GM21381 (cell line): Measurements from ENCODE around the gene SDHAF2.
"Not testable (repeated sequence)": the region's sequence is repeated elsewhere in the genome, so short reads cannot be mapped to it uniquely, and the experiment has no call there.

Experiments
- ATAC-seq: cut with Tn5 transposase; IDR thresholded peaks from one replicate; pipeline ENCODE4 v1.9.1; 2021; ENCODE audit warnings: mild to moderate bottlenecking, moderate library complexity; ENCODE audit not compliant: unreplicated experiment

Gene SDHAF2

DNA sequence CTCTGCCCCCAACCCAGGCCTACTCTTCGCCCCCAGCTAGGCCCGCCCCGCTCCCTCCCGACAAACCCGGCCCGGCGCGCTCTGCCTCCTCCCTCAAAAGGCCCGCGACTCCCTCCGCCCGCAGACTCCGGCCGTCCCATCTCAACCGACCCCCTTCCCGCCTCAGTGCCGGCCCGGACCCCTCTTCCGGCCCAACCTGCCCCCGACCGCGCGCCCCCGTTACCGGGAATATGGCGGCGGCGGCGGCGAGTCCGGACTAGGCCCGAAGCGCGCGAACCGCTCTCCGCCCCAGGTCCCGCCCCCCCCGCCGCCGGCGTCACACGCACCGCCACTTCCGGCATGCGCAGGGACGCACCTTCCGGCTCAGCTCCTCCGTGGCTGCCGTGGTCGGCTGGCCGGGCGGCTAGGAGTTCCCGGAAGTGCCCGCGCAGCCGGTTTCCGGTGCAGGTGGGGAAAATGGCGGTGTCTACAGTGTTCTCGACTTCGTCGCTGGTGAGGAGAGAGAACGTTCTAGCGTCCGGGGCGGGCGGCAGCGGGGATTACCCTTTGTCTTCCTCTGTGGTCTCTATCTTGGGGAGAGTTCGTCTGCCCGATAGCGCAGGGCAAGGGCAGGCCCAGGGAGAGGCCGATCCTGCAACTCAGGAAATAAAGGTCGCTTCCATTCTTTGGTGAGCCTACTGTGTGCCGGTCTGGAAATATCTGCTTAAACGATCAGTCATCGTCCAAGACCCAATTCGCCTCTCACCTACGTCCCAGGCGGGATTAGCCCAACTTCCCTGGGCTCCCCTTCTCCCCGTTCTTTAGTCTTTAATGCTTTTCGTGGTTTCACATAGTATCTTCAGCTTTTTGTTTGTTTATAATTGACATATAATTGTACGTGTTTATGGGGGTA is at the start of gene SDHAF2, which contains the start of gene CPSF7:
SDHAF2 (plus strand) TSS at position 434 of the 892 bp plus-strand sequence; CDS start at position 457, 23 bp downstream.
CPSF7 (minus strand) TSS at position 285 of the 892 bp plus-strand sequence. CDS start 740 bp downstream, outside the sequence.
- ATAC-seq = peak; percentile 77

DNA sequence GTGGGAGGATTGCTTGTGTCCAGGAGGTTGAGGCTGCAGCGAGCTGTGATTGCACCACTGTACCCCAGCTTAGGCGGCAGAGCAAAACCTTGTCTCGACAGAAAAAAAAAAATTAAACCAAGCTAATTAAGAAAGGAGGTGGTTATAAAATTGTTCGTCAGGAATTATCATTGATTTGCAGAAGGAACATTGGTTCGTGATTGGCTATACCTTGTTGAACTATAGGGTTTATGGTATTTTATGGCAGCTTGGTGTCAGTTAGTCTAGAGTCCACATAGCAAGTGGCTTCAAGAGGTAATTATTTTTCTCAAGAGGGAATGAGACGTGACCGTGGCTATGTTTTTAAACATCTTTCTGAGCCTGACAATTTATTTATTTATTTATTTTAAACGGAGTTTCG is 49.0 kb upstream of the SDHAF2 start:
- no peak for ATAC-seq

DNA sequence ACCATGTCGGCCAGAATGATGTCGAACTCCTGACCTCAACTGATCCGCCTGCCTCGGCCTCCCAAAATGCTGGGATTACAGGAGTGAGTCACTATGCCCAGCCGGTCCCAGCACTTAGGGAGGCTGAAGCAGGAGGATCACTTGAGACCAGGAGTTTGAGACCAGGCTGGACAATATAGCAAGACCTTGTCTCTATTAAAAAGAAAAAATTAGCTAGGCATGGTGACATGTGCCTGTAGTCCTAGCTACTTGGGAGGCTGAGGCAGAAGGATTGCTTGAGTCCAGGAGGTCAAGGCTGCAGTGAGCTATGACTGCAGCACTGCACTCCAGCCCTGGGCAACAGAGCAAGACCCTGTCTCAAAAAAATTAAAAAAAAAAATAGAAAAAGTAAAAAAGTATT is 46.1 kb upstream of the SDHAF2 start:
- not testable (repeated sequence) for ATAC-seq

DNA sequence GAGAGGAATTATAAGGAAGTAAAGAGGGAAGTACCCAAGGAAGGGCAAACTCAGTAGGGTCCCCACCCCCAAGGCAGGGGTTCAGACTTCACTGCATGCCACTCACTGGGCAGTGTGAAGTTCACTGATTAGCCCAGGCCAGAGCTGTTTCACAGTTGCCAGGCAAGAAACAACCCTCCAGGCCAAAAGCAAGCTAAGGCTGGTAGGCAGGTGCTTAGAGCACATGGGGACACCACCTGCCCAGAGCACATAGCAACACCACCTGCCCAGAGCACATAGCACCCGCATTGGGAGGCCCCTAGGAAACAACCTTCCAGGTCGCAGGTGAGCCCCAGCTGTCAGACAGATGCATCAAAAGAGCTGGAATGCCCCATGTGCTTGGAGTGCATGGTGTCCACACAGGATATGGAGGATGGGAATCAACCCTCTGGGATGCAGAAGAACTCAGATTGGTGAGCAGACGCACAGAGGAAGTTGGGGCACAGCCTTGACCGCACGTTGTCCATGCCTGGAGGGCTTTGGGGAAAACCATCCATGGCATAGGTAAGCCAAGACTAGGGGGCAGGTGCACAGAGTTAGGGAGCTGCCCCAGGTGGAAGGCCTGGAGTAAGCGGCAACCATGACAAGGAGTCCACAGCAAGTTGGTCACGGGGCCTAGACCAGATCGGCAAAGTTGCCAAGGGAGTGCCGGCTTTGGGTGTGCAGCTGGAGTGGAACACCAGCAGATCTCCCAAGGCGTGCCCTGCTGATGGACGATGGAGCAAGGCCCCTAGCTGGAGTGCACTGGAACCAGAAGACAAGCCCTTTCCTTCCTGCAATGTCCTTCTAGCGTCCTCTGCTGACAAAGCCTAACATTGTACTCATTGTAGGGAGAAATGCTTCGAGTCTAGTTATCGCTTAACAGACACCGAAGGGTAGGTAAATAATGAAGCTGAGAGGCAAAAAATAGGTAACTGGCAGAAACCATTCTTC is 45.4 kb upstream of the SDHAF2 start:
- ATAC-seq = no peak

DNA sequence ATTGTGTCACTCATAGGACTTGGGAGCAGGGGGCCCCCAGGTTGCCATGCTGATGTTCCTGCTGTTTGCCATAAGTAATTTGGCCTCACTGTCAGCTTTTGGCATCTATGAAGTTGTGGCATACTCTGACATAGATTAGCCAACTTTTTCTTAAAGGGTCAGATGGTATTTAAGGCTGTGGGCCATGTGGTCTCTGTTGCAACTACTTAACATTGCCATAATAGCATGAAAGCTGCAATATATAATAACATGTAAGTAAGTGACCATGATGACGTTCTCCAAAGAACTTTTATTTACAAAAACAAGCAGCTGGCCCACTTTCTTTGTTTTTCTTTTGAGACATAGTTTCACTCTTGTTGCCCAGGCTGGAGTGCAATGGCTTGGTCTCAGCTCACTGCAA is 39.8 kb upstream of the SDHAF2 start:
- ATAC-seq = no peak

DNA sequence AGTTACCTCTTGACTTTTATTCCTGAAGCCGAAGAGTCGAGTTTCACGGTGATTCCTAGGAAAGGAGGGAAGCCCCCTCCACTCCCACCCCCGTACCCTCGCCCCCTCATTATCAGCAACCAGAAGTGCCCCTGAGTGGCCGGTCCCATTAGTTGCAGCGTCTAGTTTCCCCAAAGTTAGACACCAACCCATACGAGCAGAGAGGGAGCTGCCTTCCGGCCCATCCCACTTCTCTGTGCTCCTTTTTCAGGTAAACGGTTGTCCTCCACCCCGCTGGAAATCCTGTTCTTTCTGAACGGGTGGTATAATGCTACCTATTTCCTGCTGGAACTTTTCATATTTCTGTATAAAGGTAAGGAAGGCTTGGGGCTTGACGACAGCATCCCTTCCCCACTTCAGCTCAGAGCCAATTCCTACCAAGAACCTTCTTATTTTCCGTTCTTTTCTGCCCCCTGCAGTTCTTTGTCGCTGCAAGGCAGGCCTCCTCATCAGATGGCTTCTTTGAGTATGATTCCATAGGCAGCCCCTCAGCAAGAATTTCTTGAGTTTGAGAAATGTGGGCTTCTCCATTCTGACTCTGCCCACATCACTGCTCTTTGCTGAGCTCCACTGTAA is 36.8 kb upstream of the SDHAF2 start:
- ATAC-seq = no peak

DNA sequence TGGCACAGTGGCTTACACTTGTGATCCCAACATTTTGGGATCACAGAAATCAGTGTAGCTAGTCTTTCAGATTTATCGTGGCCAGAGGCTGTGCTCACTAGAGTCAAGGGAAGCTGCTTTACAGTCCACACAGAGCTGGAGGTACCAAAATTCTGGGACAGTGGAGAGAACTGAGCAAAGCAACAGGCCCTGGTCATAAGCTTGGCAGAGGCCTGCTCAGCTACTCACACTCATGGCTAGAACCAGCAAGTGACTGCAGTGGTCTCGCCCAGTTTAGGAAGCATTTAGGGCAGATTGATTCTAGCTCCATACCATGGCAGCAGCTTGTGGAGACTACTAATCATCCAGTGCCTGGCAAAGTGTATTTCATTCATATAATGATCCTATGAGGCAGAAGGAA is 28.8 kb upstream of the SDHAF2 start:
- ATAC-seq = no peak

DNA sequence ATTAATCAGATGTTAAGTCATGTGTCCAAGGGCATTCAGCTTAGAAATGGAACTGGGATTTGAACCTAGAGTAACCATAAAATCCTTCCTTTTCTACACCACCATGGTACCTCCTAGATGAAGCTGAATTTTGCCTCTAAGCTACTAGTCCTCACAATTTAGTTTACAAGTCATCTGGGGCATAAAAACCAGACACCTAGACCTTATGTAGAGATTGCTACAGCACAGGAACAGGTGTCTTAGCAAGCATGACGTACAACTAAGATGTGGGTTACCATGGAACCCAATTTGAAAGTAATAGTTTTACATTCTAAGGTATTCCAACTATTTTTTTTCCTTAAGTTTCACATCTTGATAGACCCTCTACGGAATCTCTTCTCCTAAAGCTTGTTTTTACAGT is 28.4 kb upstream of the SDHAF2 start:
- ATAC-seq = no peak

DNA sequence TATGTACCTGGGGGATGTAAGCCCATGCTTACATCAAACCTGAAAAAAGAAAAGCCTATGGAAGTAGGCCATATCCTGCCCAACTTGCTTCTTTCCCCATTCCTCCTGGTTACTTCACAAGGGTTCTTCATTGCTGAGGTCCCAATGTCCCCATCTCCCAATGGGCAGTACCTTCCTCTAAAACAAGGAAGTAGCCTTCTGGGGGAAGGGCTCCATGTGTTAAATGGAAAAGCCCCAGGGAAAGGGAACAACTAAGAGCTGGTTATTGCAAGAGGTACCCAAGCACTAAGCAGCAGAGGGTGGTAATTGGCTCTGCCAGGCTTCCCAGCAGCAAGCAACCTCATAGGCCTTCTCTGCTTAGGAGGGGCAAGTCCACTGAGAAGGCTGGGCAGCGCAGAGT is 26.3 kb upstream of the SDHAF2 start:
- no peak for ATAC-seq

DNA sequence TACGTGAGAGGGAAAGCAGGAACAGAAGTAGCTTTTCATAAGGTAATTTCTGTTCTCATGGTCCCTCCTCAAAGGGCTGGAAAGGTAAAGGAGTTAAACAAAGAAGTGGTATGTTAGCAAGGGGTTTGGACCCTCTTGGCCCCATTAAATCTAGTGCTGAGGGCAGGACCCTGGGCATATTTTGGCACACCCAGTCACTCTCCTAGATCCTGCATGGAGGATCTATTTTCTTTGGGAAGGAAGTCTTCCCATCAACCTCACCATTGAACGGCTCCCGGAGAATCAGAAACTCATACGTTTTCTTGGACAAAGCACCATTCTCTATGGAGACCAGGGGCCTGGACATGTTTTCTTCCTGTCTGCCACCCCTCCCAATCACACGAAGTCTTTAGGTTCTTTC is 25.8 kb upstream of the SDHAF2 start:
- ATAC-seq = no peak

DNA sequence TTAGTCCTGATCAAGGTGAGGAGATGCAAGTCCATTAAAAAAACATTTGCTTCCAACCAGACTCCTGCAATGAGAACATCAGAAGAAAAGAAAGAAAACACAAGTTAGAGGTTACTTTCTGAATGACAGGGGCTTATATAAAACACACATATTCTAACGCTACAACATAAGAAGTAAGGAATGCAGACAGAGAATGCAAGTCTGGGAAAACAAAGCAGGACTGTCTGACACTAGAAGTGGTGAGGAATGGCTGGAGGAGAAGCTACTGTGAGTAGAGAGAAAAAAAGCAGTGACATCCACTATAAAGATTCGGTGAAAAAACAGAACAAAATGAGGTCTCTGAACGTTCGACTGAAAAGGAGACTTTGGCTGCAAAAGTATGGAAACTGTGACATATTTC is 25.3 kb upstream of the SDHAF2 start:
- ATAC-seq = no peak

DNA sequence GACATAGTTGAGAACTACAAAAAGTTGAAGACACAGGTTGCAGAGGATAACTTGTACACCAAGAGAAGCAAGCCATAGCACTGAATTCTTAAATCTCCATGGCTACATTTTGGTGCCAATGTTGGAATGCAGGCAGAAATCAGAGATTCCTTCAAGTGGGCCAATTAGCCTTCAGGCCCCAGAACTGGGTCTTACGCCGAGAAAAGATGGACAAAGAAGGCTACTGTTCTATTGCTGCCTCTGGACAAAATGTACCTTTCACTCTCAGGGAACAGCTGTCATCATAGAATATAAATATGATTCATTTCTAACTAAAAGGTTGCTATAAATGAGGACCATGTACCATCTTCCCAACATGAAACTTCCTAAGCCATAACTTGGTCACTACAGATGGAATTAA is 23.9 kb upstream of the SDHAF2 start:
- no peak for ATAC-seq

DNA sequence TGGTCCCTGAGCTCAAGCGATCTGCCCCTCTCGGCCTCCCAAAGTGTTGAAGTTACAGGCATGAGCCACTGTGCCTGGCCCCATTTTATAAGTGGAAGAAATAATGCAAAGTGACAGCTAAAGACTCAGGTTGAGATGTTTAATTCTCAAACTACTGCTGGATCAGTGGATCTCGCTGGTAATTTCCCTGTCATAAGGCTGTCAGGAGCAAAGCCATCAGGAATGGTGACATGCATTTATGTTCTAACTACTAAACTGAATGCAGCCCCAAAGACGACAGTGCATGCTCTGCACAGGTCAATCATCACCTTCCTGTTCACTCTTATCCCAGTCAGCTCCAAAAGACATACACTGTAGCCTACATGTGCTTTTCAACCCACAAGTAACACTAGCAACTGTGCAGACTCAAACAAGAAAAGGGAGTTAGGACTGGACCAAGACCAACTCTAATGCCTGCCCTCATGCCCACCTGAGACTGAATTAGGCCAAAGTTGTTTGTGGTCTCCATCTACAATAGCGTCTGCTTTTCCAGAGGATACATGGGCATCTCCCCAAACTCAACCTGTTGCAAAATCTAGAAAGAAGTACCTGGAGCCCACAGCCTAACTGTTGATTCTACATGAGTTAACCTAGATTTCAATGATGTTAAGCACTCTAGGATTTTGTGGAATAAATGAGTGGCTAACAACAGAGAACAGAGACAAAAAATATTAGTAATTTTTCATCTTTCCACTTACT is 22.8 kb upstream of the SDHAF2 start:
- no peak for ATAC-seq

DNA sequence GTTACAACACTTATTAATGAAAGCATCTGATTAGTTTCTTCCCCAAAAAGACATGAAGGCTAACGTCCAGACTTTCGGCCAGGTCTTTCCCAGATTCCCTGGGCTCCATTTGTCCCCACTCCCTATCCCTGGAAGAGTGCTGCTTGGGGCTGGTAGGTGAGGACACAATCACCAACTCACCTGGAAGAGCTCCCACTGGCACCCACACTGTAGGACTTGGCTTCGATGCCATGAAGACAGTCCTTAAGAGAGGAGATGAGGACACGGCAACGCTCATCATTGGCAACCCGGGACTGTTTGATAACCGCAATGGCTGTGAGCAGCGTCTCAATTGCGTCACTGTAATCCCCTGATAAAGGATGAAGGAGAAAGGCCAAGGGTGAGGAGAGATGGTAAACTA is 18.3 kb upstream of the SDHAF2 start:
- ATAC-seq = no peak

DNA sequence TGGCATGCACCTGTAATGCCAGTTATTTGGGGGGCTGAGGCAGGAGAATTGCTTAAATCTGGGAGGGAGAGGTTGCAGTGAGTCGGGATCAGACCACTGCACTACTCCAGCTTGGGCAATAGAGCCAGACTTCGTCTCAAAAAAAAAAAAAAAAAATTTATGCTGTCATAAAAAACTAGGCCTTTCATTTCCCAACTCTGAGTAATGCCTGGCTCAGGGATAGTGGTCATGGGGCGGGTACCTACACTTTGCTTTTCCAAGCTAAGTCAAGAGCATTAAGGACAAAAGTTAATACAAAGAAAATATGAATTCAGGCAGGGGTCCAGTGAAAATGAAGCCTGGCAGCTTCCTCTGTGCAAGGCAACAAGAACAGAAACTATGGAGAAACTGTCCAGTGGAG is 16.4 kb upstream of the SDHAF2 start:
- ATAC-seq = no peak

DNA sequence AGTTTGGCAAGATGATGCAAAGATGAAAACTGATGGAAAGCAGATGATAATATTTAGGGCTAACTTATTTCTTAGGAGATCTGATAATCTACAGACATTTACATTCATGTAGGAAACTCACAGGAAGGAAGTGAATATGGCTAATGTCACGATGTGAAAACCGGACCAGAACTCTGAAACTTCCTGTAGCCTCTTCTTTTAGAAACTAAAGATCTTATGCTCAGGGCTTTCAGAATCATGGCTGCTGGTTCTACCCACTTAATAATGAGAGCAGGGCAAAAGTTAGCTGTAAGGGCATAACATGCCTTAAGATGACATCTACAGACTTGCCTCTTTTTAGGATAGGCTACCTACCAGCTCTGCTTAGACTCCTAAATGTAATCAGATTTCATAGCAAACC is 15.4 kb upstream of the SDHAF2 start:
- ATAC-seq = no peak

DNA sequence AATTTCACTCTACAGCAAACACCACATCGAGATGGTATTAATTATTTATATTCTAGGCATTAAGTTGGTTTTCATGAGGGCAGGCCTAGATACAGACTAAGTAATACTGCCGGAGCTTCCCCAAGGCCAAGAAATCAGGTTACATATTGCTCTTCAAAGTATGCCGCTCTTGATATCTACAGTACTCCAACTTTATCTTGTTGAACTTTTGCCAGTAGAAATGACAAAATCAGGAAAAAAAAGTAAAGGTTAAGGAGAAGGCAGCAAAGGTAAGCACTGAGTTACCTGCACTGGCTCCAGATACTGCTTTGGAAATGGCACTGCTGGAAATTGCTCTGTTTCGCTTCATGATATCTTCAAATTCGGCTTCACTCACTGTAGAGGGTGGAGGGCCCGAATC is 14.5 kb upstream of the SDHAF2 start:
- no peak for ATAC-seq

DNA sequence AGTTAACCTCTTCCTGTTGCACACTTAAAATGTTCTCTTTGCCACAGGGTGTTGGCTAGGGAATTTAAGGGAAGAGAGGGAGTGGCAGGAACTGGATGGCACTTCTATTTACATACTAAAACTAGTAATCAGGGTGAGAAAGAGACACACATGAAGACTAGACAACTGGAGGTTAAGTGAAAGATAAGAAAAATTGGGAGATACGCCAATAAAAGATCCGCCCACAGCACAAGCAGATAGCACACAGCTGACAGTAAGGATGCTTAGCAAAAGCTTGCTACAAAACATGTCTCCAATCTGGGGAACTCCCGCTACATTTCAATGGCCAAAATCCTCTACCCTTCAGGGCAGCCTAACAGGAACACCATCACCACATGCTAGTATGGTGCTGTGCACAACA is 13.0 kb upstream of the SDHAF2 start:
- no peak for ATAC-seq

DNA sequence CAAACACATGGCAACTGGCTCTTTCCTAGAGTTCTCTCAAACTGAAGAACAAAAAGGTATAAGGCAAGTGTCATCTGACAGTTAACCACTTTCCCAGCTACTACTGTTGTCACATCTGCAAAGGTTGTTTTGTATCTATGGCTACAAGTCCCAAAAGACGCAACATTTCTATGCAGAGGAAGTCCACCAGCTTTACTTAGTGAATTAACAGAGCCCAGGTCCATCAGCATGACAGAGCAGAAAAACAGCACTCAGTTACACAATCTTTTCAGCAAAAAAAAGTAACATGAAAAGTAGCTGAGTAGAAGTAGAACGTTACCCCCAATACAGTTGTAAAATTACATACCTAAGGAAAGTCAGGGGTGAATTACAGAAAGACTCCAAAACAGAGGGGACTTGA is 12.3 kb upstream of the SDHAF2 start:
- no peak for ATAC-seq

DNA sequence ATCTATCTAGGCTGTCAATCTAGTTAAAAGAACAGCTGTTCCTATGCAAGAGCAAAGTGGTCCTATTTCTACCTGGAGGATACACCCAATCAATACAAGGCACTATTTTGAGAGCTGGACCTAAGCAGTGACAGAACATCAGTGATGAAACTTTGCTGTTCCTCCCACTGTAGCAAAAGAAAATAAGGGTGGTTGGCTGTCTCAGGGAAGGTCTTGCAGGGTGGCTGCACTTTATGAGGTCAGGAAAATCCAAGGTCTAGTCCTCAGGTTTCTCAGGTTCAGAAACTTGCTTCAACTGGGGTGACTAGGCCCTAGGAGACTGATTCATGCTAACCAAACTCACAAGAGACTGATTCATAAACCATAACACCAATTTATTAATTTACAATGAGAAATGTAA is 11.8 kb upstream of the SDHAF2 start:
- no peak for ATAC-seq

DNA sequence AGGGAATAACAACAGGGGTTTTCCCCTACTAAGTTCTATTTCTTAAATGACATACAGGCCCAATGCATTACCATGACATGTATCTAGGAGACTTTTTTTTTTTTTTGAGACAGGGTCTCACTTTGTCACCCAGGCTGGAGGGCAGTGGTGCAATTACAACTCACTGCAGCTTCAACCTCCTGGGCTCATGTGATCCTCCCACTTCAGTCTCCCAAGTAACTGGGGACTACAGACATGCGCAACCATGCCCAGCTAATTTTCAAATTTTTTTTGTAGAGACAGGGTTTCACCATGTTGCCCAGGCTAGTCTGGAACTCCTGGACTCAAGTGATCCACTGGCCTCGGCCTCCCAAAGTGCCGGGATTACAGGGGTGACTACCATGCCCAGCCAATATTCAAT is 7.7 kb upstream of the SDHAF2 start:
- no peak for ATAC-seq
